HepG2 (cell line): Measurements from ENCODE around the gene PDE9A. TPM values are rescaled to one million over a fixed set of nuclear protein-coding genes. Genes with fewer than 3 reads are reported as not detected.

ENCODE experiments used
- ADNP ChIP-seq: sonication (generic); formaldehyde crosslinking; IDR thresholded peaks from 2 replicates; pipeline ENCODE4 v1.4.0; 2020; ENCODE audit warnings: missing genetic modification reagents
- ATF5 ChIP-seq: sonication (generic); formaldehyde crosslinking; IDR thresholded peaks from 2 replicates; pipeline ENCODE4 v1.4.0; 2020; ENCODE audit warnings: mild to moderate bottlenecking, low read depth, missing genetic modification reagents
- ATF6 ChIP-seq: sonication (generic); formaldehyde crosslinking; conservative IDR thresholded peaks from 2 replicates; pipeline ENCODE4 v1.4.0; 2020; ENCODE audit warnings: missing genetic modification reagents
- BHLHE40 ChIP-seq: IDR thresholded peaks from 2 replicates; pipeline ENCODE4 v1.6.1; 2011; ENCODE audit warnings: low read length, improper control_type of control experiment
- CBX1 ChIP-seq: IDR thresholded peaks from one replicate; pipeline ENCODE4 v1.6.1; 2016; ENCODE audit warnings: antibody characterized with exemption, low read depth
- ERF ChIP-seq: IDR thresholded peaks from 2 replicates; pipeline ENCODE4 v1.6.1; 2018; ENCODE audit warnings: missing biosample characterization, missing genetic modification reagents
- FOXP1 ChIP-seq, 2 experiments: fragments of 450-650 bp in 1 of 2; IDR thresholded peaks; 2 replicates each; pipeline ENCODE4 v1.6.1; 2017 to 2018; ENCODE audit warnings: antibody characterized with exemption in 1 of 2
- GATAD1 ChIP-seq: IDR thresholded peaks from 2 replicates; pipeline ENCODE4 v1.6.1; 2016; ENCODE audit warnings: missing genetic modification reagents, missing compliant biosample characterization
- GMEB2 ChIP-seq: IDR thresholded peaks from 2 replicates; pipeline ENCODE4 v1.6.1; 2016; ENCODE audit warnings: missing biosample characterization, missing genetic modification reagents, low read depth
- HOXA3 ChIP-seq: sonication (generic); formaldehyde crosslinking; IDR thresholded peaks from 2 replicates; pipeline ENCODE4 v1.5.0; 2020; ENCODE audit warnings: missing genetic modification reagents
- HOXA5 ChIP-seq: sonication (generic); formaldehyde crosslinking; IDR thresholded peaks from 2 replicates; pipeline ENCODE4 v1.4.0; 2020; ENCODE audit warnings: missing genetic modification reagents
- MIER2 ChIP-seq: IDR thresholded peaks from 2 replicates; pipeline ENCODE4 v1.6.1; 2016; ENCODE audit warnings: missing biosample characterization, missing genetic modification reagents
- MTF1 ChIP-seq: sonication (generic); formaldehyde crosslinking; IDR thresholded peaks from 2 replicates; pipeline ENCODE4 v1.5.0; 2020; ENCODE audit warnings: missing genetic modification reagents
- NCOA2 ChIP-seq: sonication (generic); formaldehyde crosslinking; IDR thresholded peaks from 2 replicates; pipeline ENCODE4 v1.8.0; 2022; ENCODE audit warnings: inconsistent platforms
- RAD51 ChIP-seq: fragments of 450-650 bp; IDR thresholded peaks from 2 replicates; pipeline ENCODE4 v1.6.1; 2016; ENCODE audit warnings: borderline replicate concordance
- RCOR2 ChIP-seq: IDR thresholded peaks from 2 replicates; pipeline ENCODE4 v1.6.1; 2016; ENCODE audit warnings: missing biosample characterization, missing genetic modification reagents
- RFX1 ChIP-seq: fragments of 450-650 bp; IDR thresholded peaks from 2 replicates; pipeline ENCODE4 v1.6.1; 2017
- ZBTB7B ChIP-seq: sonication (generic); formaldehyde crosslinking; IDR thresholded peaks from 2 replicates; pipeline ENCODE4 v1.4.0; 2020; ENCODE audit warnings: missing genetic modification reagents
- ZFP82 ChIP-seq: sonication (generic); formaldehyde crosslinking; IDR thresholded peaks from 2 replicates; pipeline ENCODE4 v1.5.1; 2020; ENCODE audit warnings: mild to moderate bottlenecking, missing genetic modification reagents, borderline replicate concordance
- ZFX ChIP-seq: sonication (generic); formaldehyde crosslinking; IDR thresholded peaks from 2 replicates; pipeline ENCODE4 v1.4.0; 2020; ENCODE audit warnings: mild to moderate bottlenecking, low read depth, missing genetic modification reagents, moderate library complexity
- ZMAT3 ChIP-seq: sonication (generic); formaldehyde crosslinking; conservative IDR thresholded peaks from 2 replicates; pipeline ENCODE4 v1.7.0; 2021; ENCODE audit warnings: missing genetic modification reagents
- ZNF331 ChIP-seq: sonication (generic); formaldehyde crosslinking; IDR thresholded peaks from 2 replicates; pipeline ENCODE4 v1.4.0; 2020; ENCODE audit warnings: missing genetic modification reagents
- ZNF570 ChIP-seq: sonication (generic); formaldehyde crosslinking; IDR thresholded peaks from 2 replicates; pipeline ENCODE4 v1.4.0; 2020; ENCODE audit warnings: mild to moderate bottlenecking, missing genetic modification reagents, borderline replicate concordance
- ZNF644 ChIP-seq: IDR thresholded peaks from 2 replicates; pipeline ENCODE4 v1.6.1; 2016; ENCODE audit warnings: low read depth
- ZNF761 ChIP-seq: sonication (generic); formaldehyde crosslinking; conservative IDR thresholded peaks from 2 replicates; pipeline ENCODE4 v1.4.0; 2020; ENCODE audit warnings: mild to moderate bottlenecking, missing genetic modification reagents
- ZNF776 ChIP-seq: sonication (generic); formaldehyde crosslinking; IDR thresholded peaks from 2 replicates; pipeline ENCODE4 v1.4.0; 2020; ENCODE audit warnings: mild to moderate bottlenecking, missing genetic modification reagents
- polyA plus RNA-seq, 8 experiments: library from polyadenylated mRNA; depleted of rRNA in 3 of 8; stranded (reverse) in 7 of 8; unstranded in 1 of 8; fragments of >200 nt; fragmentation: Illumina TruSeq in 4 of 8; extraction: Trizol in 4 of 8; gene quantifications; 2 replicates each; pipeline versions ENCODE4 v1.2.1 to v1.2.3, GENCODE V29; 2011 to 2016; ENCODE audit warnings: low read depth in 4 of 8, missing spikeins in 1 of 8, mixed read lengths in 1 of 8; ENCODE audit not compliant: insufficient read depth in 1 of 8
- total RNA-seq, 5 experiments: library from RNA; depleted of rRNA; stranded (reverse); fragments of >200 nt; fragmentation: Illumina TruSeq; extraction: Trizol; gene quantifications; 2 replicates each; pipeline ENCODE4 v1.2.3, GENCODE V29; 2016; ENCODE audit warnings: low read depth in 1 of 5
- TF ChIP-seq, protein P1 (sequence below): sonication (generic); formaldehyde crosslinking; IDR thresholded peaks from 2 replicates; pipeline ENCODE4; 2020; ENCODE audit warnings: missing genetic modification reagents, mild to moderate bottlenecking, borderline replicate concordance

Gene PDE9A
- total and polyA plus RNA-seq, 2 of the 13 experiments (the other 11 are each of a cell fraction or from before 2014, with no cell fraction given), result 4.6 to 19.7 TPM

DNA sequence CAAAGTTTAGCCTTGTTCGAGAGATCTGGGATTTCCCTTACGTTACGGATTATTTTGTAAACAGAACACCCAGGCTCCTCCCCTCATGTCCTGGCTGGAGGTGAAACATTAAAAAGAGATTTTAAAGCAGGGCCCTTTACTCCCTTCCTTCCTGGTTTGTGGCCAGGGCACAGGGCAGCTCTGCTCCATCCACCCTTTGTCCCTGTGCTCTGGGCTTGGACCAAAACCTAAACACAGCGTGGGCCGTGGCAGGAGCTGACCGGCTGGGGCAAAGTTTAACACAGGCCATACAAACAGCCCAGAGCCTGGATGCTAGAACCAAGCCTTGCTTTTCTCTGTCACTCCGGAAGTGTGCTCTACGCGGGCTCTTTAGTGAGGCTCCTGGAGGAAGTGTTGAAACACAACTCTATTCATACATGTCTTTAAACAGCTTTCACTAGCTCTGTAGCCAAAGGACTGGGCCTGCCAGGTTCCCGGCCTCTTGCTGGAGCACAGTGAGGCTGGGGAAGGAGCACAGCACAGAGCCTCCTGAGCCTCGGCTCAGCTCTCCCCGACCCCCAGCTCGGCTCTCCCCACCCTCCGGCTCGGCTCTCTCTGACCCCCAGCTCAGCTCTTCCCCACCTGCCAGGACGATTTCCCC, 84.7 kb downstream of the PDE9A start (continued):
- TF ChIP-seq RCOR2 (CRISPR knock-in tag) (peak; percentile 71), MIER2 (CRISPR knock-in tag) (no peak), MTF1 (CRISPR knock-in tag) (no peak), ZNF570 (CRISPR knock-in tag) (no peak), ZFX (CRISPR knock-in tag) (peak; percentile 76), ZBTB7B (no peak), NCOA2 (CRISPR knock-in tag) (peak; percentile 63), HOXA3 (CRISPR knock-in tag) (peak; percentile 80), ZNF644 (peak; percentile 49), ZMAT3 (CRISPR knock-in tag) (peak; percentile 74), CBX1 (no peak), ZNF776 (CRISPR knock-in tag) (no peak), ERF (CRISPR knock-in tag) (peak; percentile 69), GMEB2 (CRISPR knock-in tag) (no peak), ZNF331 (CRISPR knock-in tag) (peak; percentile 75; the same call in 1 of the 2 replicates), RAD51 (no peak), ADNP (CRISPR knock-in tag) (no peak), HOXA5 (CRISPR knock-in tag) (no peak; the same call in 1 of the 2 replicates), ZFP82 (CRISPR knock-in tag) (no peak), GATAD1 (CRISPR knock-in tag) (peak; percentile 20; the same call in 1 of the 2 replicates), ZNF761 (no peak), BHLHE40 (no peak), ATF5 (CRISPR knock-in tag) (no peak), ATF6 (CRISPR knock-in tag) (no peak), FOXP1 (IDR thresholded peaks at IDR 0.05) (no peak), FOXP1 (CRISPR knock-in tag; IDR thresholded peaks at IDR 0.05) (peak; percentile 64), RFX1 (no peak)
- TF ChIP-seq, protein P1, sequence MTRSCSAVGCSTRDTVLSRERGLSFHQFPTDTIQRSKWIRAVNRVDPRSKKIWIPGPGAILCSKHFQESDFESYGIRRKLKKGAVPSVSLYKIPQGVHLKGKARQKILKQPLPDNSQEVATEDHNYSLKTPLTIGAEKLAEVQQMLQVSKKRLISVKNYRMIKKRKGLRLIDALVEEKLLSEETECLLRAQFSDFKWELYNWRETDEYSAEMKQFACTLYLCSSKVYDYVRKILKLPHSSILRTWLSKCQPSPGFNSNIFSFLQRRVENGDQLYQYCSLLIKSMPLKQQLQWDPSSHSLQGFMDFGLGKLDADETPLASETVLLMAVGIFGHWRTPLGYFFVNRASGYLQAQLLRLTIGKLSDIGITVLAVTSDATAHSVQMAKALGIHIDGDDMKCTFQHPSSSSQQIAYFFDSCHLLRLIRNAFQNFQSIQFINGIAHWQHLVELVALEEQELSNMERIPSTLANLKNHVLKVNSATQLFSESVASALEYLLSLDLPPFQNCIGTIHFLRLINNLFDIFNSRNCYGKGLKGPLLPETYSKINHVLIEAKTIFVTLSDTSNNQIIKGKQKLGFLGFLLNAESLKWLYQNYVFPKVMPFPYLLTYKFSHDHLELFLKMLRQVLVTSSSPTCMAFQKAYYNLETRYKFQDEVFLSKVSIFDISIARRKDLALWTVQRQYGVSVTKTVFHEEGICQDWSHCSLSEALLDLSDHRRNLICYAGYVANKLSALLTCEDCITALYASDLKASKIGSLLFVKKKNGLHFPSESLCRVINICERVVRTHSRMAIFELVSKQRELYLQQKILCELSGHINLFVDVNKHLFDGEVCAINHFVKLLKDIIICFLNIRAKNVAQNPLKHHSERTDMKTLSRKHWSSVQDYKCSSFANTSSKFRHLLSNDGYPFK (CRISPR knock-in tag), result no peak
